Fibroblast of skin of right biceps (primary cell): ENCODE data around the gene CD274.
"Not testable (repeated sequence)": the region's sequence is repeated elsewhere in the genome, so short reads cannot be mapped to it uniquely, and the experiment has no call there.

Experiments
- DNase-seq: peaks from one replicate; pipeline ENCODE4 v3.0.0-alpha.2; 2013

CD274 gene

DNA sequence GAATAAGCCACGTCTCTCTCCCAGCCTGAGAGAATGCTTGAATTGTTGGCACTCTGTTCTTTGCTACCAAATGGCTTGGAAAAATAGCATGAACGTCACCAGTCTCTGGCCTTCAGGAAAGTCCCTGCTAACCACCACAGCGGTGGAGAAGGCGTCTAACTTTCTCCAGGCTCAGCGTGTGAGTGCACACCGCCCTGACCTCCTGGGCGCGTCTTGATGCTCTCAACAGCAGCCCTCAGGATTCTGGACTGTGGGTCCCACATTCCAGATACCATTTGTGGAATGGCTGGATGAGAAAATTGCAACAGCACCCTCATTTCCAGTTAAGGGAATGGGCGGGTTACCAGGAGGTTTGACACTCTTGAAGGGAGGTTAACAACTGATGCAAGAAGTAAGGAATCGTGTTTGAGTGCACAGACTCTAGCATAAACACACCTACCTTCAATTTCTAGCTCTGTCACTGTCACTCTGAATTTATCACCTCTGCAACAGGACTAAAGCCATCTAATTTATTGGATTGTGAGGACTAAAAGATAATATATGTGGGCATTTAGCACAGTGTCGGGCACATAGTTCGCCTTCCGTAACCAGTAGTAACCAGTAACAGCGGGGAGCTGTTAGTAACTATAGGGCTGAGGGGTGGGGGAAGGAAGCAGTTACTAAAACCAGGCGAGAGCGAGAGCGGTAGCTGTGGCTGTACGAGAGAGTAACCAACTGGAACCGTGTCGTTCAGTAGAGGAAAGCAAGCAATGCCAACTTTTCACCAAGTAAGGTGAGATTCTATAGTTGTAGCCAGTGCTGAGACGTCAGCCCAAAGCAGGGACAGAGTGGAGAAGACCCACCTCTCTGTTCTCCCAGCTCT, 11.8 kb upstream of the CD274 start:
- DNase-seq = peak; percentile 58

DNA sequence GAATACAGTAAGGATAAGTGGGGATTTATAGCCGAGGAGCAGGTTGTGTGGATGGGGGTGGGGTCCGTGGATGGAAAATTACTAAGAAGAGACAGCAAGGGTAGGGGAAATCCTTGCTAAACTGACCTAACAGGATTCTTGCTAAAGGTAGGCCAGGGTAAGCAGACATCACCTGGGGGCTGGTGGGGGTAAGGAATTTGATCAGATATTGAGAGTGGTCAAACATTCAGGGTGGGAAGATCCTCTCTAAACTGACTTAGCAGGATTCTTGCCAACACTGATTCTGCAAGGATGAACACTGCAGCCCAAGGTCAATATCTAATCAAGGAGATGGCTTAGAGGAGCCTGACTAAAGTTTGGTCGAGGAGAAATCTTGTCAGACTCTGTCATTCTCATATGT, 9.9 kb upstream of the CD274 start:
- no peak for DNase-seq

DNA sequence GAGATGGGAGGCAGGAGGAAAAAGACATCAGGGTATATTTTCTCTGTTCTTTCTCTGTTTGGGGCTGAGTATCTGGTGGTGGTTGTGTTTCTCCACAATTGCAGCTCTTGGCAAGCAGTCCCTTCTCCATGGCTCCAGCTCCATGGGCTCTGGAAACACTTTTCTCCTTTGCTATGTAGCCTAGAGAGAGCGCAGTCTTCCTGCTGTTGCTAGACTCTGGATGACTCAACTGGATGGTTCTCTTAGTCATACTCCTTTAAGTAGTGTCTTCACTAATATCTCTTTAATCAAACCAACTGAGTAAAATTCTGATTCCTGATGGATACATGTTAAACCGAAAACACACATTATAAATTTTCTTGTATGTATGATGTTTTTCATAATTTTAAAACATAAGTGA, 9.3 kb upstream of the CD274 start:
- DNase-seq = peak; percentile 78

DNA sequence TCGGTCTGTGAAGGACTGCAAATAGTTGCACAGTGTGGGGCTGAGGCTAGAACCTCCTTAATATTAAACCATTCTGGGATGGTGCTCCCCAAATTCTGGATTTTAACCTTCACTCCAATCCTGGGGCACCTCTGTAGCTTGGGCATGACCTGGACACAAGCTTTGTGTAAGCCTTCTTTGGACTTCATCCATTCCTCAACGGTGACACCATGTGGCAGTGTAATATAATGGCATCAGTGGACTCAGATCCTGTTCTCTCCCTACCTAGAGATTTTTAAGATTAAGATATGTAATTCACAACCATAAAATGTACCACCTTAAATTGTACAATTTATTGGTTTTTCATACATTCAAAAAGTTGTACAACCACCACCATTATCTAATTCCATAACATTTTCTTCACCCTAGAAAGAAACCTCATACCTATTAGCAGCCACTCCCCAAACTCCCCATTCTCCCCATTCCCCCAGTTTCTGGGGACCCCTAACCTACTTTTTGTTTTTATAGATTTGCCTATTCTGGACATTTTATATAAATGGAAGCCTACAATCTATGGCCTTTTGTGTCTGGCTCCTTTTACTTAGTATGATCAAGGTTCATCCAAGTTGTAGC, 7.8 kb upstream of the CD274 start:
- DNase-seq = peak; percentile 60

DNA sequence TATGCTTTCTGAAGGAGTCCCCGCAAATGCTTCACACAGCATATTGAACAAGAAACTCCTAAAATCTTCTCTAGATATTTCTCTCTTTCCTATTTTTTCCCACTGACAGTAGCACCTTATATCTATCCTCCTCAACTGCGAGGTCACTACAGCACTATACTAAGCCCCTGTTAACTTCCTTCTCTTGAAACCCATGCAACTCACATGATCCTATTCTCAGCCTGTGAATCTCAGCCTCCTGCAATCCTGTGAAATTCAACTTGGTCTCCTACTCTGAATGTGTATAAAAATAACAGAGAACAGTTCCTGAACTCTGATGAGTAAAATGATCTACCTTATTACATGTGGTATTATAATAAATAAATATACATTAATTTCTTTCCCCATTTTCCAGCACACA, 6.5 kb upstream of the CD274 start:
- no peak for DNase-seq

- not testable (repeated sequence) for DNase-seq
Measured at GRCh38 chr9:5445096-5445495, 5.2 kb upstream of the CD274 start.

DNA sequence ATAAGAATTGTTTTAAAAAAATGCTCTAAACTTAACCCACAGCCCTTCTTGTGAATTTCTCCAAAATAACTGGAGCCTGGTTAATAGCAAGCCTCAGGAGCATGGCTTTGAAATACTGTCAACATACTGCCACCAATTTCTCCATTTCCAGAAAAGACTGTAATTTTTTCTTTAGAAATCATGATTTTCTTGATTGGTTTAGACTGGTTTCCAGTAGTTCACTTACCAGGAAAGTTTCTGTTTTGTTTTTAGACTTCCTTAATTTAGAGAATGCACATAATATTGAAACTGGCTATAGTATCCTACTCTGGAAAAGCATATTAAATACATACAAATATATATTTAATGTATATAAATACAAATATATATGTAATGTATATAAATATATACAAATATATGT, 4.5 kb upstream of the CD274 start:
- DNase-seq = no peak

DNA sequence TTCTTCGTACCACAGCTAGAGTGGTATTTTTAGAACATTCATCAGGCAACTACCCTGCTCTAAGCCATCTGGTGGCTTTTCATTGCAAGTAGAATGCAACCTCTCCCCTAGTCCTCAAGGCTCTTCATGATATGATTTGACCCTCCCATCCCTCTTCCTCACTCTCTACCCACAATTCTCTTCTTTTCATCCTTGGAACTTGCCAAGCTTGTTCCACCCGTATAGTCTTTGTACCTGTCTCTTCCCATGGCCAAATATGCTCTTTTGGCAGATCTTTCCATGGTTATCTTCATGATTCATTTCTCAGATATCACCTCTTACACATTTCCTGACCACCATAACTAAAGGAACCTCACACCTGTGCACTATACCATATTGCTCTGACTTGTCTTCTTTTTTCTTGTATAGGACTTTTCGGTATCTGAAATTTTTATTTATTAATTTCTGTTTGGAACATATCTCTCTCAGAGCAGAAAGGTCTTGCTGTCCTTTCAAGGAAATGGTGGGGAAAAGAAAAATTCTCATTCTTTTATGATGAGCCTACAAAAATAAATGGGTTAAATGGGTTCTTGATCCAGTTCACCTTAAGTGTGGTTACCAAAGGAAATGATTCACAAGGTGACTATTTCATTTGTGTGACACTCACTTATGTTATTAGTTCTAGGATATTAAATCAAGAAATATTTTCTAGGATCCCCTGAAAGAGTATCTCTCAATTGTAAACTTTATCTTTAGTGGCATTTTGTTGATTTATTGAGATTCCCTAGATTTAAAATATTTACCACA, 3.7 kb upstream of the CD274 start:
- peak; percentile 65 for DNase-seq

DNA sequence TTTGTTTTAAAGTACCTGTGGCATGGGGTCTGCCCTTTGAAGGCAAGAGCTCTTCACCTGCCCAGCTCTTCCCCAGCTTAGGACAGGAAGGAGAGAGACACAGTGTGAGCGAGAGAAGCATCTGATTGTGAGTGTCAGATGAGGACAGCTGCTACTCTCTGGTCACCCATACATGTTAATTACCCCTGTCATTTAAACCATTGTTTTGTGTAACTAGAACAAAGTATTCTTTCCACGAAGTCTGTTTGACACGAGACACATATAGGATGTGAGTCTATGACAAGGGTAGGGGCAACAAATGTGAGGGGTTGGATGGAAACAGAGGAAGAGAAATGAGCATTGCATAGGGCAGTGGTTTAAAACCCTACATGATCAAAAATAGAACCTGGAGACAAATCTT, 3.0 kb upstream of the CD274 start:
- DNase-seq = no peak

GRCh38 chr9:5448016-5448415, 2.3 kb upstream of the CD274 start:
- no peak for DNase-seq

DNA sequence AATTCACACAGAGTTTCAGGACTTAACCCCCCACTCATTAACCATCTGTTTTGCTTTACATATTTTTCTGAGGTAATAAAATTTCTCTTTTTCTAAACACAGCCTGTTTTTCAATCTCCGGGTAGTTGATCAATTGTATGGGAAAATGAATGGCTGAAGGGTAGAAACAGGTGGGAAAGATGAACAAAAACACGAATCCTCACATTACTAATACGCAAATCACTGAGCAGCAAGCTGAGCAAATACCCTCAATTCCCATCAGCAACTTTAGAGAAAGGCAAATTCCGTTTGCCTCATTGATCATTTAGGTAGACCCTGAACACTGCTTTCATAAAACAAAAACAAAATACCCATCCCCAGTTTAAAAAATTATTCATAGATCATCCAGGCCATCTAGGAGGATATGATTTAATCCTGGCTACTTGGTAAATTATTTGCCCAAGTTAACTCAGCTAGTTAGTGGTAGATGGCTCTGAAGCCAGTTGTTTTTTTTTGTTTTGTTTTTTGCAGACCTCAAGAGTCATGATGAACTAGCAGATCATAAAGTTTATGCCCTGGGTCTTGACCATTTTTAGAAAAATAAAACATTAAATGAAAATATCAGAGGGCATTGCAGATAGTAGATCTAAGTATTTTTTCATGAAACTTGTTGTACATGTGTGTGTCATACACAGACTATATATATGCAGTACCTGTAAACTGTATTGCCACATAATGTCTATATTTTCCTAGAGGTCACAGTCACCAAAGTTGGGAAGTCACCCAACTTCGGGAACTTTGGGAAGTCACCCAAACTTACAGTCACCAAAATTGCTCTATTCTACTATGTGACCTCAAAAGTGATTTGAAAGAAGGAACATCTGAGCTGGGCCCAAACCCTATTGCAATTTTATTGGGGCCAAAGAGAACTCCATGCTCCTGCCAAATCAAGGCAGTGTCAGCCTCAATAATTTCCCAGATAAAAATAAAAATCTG, 1.6 kb upstream of the CD274 start:
- no peak for DNase-seq

DNA sequence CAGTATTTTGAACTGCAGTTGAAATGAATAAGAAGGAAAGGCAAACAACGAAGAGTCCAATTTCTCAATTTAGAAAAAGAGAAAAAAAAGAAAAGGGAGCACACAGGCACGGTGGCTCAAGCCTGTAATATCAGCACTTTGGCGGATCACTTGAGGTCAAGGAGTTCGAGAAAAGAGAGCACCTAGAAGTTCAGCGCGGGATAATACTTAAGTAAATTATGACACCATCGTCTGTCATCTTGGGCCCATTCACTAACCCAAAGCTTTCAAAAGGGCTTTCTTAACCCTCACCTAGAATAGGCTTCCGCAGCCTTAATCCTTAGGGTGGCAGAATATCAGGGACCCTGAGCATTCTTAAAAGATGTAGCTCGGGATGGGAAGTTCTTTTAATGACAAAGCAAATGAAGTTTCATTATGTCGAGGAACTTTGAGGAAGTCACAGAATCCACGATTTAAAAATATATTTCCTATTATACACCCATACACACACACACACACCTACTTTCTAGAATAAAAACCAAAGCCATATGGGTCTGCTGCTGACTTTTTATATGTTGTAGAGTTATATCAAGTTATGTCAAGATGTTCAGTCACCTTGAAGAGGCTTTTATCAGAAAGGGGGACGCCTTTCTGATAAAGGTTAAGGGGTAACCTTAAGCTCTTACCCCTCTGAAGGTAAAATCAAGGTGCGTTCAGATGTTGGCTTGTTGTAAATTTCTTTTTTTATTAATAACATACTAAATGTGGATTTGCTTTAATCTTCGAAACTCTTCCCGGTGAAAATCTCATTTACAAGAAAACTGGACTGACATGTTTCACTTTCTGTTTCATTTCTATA, 602 bp upstream of the CD274 start:
- no peak for DNase-seq

DNA sequence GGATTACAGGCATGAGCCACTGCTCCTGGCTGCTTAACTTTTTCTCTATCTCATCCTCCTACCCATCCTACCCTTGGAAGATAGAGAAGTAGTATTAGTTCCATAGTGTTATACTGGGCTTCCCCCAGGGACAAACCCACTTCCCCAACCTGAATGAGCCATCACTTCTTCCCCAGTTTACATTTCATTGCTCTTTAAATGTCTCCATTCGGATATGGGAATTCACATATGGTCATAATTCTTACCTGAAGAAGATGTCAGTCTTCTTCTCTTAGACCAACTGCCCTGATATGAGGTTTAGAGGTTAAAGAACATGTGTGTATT, 1.9 kb downstream of the CD274 start:
- DNase-seq = no peak

GRCh38 chr9:5453004-5453403, 2.7 kb downstream of the CD274 start:
- no peak for DNase-seq

- DNase-seq = no peak
Measured at GRCh38 chr9:5453673-5454072, 3.3 kb downstream of the CD274 start.

DNA sequence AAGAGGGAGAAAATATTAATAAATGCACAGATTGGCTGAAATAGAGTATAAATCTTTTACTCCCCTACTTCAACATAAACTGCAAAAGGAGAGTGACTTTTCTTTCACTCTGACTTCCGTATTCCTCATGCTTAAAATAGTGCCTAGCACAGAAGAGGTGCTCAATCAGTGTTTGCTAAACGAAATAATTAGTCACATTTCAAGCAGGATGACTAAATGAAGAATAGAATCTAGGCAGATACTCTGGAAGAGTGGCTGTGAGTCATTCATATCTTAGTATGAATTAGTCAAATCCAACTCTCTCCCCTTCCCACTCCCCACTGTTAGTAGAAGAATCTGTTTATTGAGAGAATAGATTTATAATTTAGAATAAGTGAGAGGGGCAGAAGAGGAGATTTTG, 4.8 kb downstream of the CD274 start:
- DNase-seq = peak; percentile 87

- DNase-seq = peak; percentile 59
Measured at GRCh38 chr9:5459289-5459829, 9.0 kb downstream of the CD274 start.

GRCh38 chr9:5460157-5460556, 9.8 kb downstream of the CD274 start:
- DNase-seq = no peak

- not testable (repeated sequence) for DNase-seq
Measured at GRCh38 chr9:5464831-5465330, 14.5 kb downstream of the CD274 start.

- DNase-seq = no peak
Measured at GRCh38 chr9:5466005-5466404, 15.7 kb downstream of the CD274 start.

DNA sequence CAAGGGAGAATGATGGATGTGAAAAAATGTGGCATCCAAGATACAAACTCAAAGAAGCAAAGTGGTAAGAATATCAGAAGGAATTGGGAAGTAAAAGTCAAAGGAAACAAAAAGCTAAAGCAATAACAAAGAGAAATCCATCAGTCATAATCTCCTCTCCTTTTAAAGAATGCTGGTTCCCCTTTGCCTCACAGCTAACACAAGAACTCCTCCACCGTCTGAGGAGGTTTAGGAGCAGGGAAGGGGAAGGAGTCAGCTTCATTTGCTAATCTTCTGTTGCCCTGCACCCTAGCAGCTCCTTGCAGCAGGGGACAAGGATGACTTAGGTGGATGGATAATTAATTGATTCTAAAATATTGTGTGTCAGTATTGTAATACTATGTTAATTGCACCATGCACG, 16.4 kb downstream of the CD274 start:
- DNase-seq = no peak
